SJCRH30 (cell line): Measurements from ENCODE around the gene SLC1A7. TPM values are rescaled to one million over a fixed set of nuclear protein-coding genes. Genes with fewer than 3 reads are reported as not detected.
A peak's percentile ranks its signal among the peaks of the same experiment; 100 is the strongest.

Experiments
- DNase-seq, 2 experiments: peaks; one replicate each; pipeline ENCODE4 v3.0.0-alpha.2; 2015 to 2020
- H3K27ac ChIP-seq: fragments of 250-450 bp; sonication (Bioruptor Pico); 2 replicates; pipeline ENCODE4 v1.5.1; 2020; ENCODE audit warnings: mild to moderate bottlenecking, moderate library complexity
- H3K27me3 ChIP-seq: fragments of 250-450 bp; sonication (Bioruptor Pico); 2 replicates; pipeline ENCODE4 v1.5.1; 2020; ENCODE audit warnings: mild to moderate bottlenecking, moderate library complexity
- H3K36me3 ChIP-seq: fragments of 250-450 bp; sonication (Bioruptor Pico); 2 replicates; pipeline ENCODE4 v1.5.1; 2020; ENCODE audit warnings: mild to moderate bottlenecking, moderate library complexity
- H3K4me1 ChIP-seq: fragments of 250-450 bp; sonication (Bioruptor Pico); 2 replicates; pipeline ENCODE4 v1.5.1; 2020; ENCODE audit warnings: mild to moderate bottlenecking, moderate library complexity
- H3K4me3 ChIP-seq: fragments of 250-450 bp; sonication (Bioruptor Pico); 2 replicates; pipeline ENCODE4 v1.5.1; 2020; ENCODE audit warnings: mild to moderate bottlenecking, moderate library complexity
- H3K9me3 ChIP-seq: fragments of 250-450 bp; sonication (Bioruptor Pico); replicated peaks from 2 replicates; pipeline ENCODE4 v1.5.1; 2020; ENCODE audit warnings: mild to moderate bottlenecking, moderate library complexity
- total RNA-seq: library from RNA; depleted of rRNA; stranded (reverse); fragments of >200 nt; shearing (Covaris generic); gene quantifications from 2 replicates; pipeline ENCODE4 v1.2.3, GENCODE V29; 2014

SLC1A7 gene
- total RNA-seq, 1 experiment from 2014 or later: 0.04 TPM

DNA sequence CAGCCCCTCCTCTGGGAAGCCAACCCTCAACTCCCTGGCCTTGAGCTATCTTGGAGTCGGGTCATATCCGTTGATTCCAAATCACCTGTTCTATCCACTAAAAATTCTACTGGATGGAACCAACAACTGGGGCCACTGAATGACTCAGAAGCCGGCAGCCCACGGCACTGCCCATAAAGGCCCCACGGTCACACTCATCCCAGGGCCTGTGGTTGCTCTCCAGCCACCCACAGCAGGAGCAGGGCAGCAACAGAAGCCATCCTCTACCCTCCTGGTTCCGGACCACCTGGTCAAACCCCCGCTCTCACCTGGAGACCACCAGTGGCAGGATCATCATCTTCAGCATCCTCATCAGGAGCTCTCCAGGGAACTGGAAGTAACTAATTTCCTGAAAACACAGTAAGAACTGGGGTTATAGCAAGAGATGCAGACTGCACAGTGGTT is 8.4 kb downstream of the SLC1A7 start:
- Histone ChIP-seq H3K4me3 (no peak overlapping the region), H3K4me1 (no peaks in the 10 kb centered on the region), H3K27ac (no peak overlapping the region), H3K27me3 (no peaks in the 10 kb centered on the region), H3K36me3 (no peaks in the 10 kb centered on the region), H3K9me3 (peaks cover 8% of the 10 kb centered on the region)
- DNase-seq: no peak

DNA sequence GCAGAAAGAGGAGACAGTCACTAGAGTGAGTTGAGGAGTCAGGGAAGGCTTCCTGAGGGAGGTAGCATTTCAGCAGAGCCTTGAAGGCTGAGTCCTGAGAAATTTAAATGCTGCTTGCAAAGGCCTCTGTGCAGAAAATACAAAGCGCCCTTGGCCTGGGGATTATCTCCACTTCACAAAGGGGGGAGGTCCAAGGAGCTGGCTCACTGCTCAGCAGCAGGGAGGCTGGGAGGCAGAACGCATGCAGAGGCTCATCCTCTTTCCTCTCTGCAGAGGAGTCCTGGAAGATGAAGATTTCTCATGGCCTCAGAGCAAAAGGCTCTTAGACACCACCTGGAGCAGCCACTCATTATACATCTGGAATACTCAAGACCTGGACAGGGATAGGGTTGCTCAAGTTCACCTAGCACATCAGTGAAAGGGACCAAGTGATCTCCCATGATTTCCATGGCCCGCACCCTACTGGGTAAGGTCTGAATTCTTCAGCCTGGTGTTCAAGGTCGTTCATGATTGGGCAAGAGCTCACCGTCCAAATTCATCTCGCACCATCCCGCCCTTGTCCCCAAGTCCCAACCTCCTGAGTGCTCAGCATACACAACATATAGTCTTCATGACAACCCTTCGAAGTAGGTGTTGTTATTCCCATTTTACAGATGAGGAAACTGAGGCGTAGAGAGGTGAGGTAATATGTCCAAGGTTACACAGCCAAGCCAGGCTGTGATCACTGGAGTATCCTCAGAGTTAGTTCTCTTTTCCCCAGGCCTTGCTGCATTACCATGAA is 9.0 kb downstream of the SLC1A7 start:
- DNase-seq: no peak

DNA sequence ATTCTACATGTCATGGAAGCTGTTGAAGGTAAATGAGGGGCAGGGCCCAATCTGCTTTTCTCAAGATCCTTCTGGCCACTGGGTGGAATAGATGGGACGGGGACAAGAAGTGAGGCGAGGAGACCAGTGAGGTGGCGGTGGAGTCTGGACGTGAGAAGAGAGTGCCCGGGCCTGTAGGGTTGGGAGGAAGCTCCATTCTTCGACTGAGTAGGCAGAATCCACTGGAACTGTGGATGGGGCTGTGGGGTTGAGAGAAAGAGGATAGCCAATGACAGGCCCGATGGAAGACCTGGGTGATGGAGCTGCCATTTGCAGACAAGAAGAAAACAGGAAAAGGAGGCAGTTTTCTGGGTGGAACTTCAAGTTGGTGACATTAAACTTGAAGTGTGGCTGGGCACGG is 10.3 kb downstream of the SLC1A7 start:
- H3K36me3 ChIP-seq: no peaks in the 10 kb centered on the region
- no peak overlapping the region for H3K27ac ChIP-seq
- H3K4me1 ChIP-seq: peaks cover 3% of the 10 kb centered on the region; the same call in 1 of the 2 replicates
- no peak for DNase-seq
- H3K9me3 ChIP-seq: no peaks in the 10 kb centered on the region; the same call in 1 of the 2 replicates
- H3K4me3 ChIP-seq: no peak overlapping the region
- no peaks in the 10 kb centered on the region for H3K27me3 ChIP-seq

More for the DNA sequence above, 9.0 kb downstream of the SLC1A7 start:
- H3K4me3 ChIP-seq: no peak overlapping the region
- H3K9me3 ChIP-seq: peaks cover 8% of the 10 kb centered on the region
- no peaks in the 10 kb centered on the region for H3K4me1 ChIP-seq
- no peak overlapping the region for H3K27ac ChIP-seq
- no peaks in the 10 kb centered on the region for H3K36me3 ChIP-seq
- H3K27me3 ChIP-seq: no peaks in the 10 kb centered on the region

DNA sequence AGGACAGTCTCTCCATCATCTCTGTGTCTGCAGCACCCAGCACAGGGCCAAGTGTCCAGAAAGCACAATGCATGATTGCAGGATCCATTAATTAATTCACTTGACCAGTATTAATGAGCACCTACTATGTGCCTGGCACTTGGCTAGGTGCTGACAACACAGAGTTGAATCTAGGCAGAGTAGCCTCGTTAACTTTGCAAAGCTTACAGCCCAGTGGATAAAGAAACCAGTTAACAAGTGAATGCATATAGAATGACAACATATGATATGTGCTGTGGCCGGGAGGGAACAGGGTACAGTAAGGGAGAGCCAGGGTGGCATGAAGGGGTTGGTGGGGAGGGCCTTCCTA is 10.9 kb downstream of the SLC1A7 start:
- Histone ChIP-seq H3K27me3 (no peaks in the 10 kb centered on the region), H3K36me3 (no peaks in the 10 kb centered on the region), H3K27ac (no peak overlapping the region), H3K4me1 (peaks cover 5% of the 10 kb centered on the region; the same call in 1 of the 2 replicates), H3K4me3 (no peak overlapping the region), H3K9me3 (no peaks in the 10 kb centered on the region; the same call in 1 of the 2 replicates)
- no peak for DNase-seq

DNA sequence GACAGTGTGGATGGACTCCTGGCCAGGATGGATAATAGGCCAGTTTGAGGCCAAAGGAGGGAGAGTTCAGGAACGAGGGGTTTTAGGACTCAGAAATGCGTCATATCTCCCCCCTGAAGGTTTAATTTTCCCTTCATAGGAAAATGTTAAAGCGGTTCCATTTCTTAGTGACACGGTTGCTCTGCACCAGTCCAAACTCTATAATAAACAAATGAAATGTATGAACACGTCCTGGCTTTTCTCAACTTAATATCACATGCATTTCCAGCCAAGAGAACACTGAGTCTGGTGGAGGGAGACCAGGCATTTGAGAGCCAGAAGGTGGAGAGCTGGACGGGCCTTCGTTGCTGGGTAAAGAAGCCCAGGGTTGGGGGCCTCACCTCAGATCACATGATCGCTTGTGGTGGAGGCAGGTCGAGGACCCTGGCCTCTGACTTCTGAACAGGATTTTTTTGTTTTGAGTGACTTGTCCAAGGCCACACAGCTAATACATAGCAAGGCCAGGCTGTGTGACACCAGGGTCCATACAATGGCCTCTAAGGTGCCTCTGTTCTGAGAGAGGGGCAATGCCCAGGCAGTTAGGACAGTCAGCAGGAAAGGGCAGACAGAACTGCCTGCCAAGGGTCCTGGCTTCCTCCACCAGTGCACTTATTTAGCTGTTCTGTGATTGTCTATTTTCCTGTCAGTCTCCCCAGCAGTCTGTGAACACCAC is 11.4 kb downstream of the SLC1A7 start:
- Histone ChIP-seq H3K36me3 (no peaks in the 10 kb centered on the region), H3K4me1 (peaks cover 5% of the 10 kb centered on the region; the same call in 1 of the 2 replicates), H3K9me3 (no peaks in the 10 kb centered on the region; the same call in 1 of the 2 replicates), H3K27me3 (no peaks in the 10 kb centered on the region), H3K4me3 (no peak overlapping the region), H3K27ac (no peak overlapping the region)
- no peak for DNase-seq

DNA sequence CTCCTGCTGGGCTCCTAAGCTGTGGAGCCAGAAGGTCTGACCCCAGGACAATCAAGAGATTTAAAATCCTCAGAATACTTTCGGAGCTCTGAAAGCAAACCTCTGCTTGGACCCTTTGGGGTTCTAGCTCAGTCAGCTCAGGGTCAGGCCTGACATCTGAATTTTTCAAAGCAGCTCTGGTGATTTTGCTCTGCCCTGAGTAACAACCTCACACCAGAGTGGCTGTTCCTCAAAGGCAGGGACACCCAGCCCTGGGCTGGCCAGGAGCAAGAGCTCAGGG is 11.9 kb downstream of the SLC1A7 start:
- no peaks in the 10 kb centered on the region; the same call in 1 of the 2 replicates for H3K9me3 ChIP-seq
- H3K27ac ChIP-seq: no peak overlapping the region

DNA sequence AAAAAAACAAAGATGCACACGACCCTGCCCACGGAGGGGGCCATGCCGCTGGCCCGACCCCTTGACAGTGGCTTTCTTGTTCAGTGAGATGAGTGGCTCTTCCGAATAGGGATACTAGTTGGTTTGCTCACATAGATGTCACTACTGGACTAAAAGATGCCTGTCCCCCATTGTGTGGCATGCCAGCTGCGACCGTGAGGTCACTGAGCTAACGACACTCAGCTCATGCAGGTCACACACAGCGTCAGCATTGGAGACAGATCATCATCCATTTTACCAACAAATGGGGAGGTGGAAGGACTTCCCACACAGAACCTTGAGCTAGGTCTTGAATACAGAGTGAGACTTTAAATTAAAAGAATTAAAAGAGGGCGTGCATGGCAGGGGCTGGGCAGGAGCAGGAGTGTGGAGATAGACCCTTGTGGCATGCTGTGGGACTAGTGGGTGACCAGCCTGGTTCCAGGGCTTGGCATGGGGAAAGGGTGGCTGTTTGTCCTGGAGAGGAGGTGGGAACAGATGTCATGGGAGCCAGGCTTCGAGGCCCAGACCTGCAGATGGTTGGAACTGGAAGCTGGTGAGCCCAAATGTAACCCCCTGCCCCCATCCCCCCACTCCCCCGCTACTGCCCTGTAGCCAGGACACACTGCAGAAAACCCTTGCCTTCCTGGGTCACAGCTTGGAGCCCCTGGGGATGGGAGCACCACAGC is 12.4 kb downstream of the SLC1A7 start:
- Histone ChIP-seq H3K27ac (no peak overlapping the region), H3K4me1 (peaks cover 5% of the 10 kb centered on the region; the same call in 1 of the 2 replicates), H3K9me3 (no peaks in the 10 kb centered on the region; the same call in 1 of the 2 replicates), H3K36me3 (no peaks in the 10 kb centered on the region), H3K4me3 (no peak overlapping the region), H3K27me3 (no peaks in the 10 kb centered on the region)
- DNase-seq: no peak

More for the DNA sequence above, 11.9 kb downstream of the SLC1A7 start:
- H3K4me1 ChIP-seq: peaks cover 5% of the 10 kb centered on the region; the same call in 1 of the 2 replicates
- no peak overlapping the region for H3K4me3 ChIP-seq
- DNase-seq: no peak
- H3K27me3 ChIP-seq: no peaks in the 10 kb centered on the region
- H3K36me3 ChIP-seq: no peaks in the 10 kb centered on the region

DNA sequence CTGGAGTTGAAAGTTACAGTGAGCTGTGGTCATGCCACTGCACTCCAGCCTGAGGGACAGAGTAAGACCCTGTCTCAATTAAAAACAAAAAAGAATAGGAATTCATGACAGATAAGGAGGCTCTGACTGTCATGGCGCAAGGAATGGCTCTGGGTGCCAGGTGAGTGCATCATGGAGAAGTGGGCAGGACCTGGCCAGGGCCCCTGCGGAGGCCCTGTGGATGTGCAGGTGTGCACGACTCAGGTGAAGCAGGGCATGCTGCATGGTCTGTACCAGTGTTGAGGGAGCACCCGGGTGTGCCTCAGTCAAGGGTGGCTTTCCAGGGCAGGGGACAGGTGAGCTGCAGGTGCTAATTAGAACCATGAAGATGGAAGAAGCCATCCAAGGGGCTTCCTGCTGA is 14.0 kb downstream of the SLC1A7 start:
- H3K4me1 ChIP-seq: peaks cover 10% of the 10 kb centered on the region; the same call in 1 of the 2 replicates
- no peak overlapping the region for H3K4me3 ChIP-seq
- no peaks in the 10 kb centered on the region for H3K27me3 ChIP-seq
- no peaks in the 10 kb centered on the region for H3K36me3 ChIP-seq
- no peak overlapping the region for H3K27ac ChIP-seq
- no peak for DNase-seq
- no peaks in the 10 kb centered on the region; the same call in 1 of the 2 replicates for H3K9me3 ChIP-seq

DNA sequence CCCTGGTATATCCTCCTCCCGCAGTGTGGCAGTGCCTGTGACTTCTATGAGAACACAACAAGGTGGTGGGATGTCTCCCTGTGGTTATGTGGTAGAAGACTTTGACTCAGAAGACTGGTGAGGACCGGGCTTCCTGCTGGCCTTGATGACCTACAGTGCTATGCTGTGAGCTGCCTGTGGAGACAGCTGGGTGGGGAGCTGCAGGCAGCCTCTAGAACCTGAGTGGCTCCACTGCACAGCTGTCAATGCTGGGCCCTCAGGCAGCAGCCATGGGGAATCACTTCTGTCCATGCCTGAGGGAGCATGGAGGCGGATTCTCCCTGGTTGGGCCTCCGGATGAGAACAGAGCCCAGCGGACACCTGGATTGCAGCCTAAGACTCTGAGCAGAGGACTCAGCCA is 14.9 kb downstream of the SLC1A7 start:
- no peak overlapping the region for H3K27ac ChIP-seq
- no peak overlapping the region for H3K4me3 ChIP-seq
- peak; percentile 71 to 77 for DNase-seq
- no peaks in the 10 kb centered on the region for H3K36me3 ChIP-seq
- peaks cover 18% of the 10 kb centered on the region for H3K4me1 ChIP-seq
- H3K27me3 ChIP-seq: no peaks in the 10 kb centered on the region
- H3K9me3 ChIP-seq: no peaks in the 10 kb centered on the region; the same call in 1 of the 2 replicates

DNA sequence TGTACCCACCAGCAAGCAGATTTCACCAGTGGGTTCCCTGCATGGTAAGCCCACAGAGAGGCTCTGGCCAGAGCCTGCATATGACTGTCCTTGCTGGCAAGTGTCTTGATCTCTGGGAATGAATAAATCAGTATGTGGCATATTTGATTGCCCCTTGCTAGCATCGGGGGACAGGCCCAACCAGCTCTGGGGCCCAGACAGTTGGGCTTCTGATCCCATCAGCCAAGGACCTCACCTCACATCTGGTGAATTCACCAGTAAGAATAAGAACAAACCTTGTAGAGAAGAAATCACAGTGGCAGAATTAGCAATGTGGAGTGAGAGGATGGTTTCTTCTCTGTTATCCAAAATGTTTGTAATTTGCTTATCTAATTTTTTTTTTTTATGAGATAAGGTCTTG is 15.9 kb downstream of the SLC1A7 start:
- Histone ChIP-seq H3K36me3 (no peaks in the 10 kb centered on the region), H3K27me3 (no peaks in the 10 kb centered on the region), H3K4me3 (no peak overlapping the region), H3K4me1 (peaks cover 29% of the 10 kb centered on the region), H3K9me3 (no peaks in the 10 kb centered on the region; the same call in 1 of the 2 replicates), H3K27ac (no peak overlapping the region)
- DNase-seq: no peak

DNA sequence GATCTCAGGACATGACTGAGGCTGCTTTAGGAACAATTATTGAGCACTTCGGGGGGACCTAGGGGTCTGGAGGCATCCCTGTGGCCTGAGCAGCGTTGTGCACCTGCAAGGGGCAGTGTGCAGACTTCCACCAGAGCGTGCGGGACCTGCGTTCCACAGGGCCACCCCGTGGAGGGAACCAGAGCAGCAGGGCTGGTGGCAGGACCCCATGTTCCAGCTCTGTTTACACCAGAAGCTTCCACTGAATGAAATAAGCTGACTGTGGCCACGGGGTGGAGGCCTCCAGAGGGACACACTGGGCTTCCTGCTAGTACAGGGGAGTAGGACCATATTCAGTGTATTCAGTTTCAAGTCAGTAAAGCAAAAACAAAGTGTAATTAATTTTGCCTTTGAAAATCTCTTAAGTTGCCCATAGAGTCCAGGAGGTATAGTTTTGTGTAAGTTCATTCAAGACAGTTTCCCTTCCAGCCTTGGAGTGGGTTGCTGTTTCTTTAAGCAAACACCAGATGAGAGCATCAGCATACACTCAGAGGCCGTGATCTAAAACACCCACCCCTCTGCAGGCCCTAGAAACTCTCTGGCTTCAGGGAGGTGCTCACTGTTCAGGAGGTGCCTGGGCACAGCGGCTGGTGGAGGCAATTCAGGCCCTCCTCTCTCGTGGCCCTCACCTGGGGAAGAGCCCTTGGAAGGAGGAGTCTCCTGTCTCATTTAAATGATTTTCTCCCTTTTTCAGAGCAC is 16.6 kb downstream of the SLC1A7 start:
- peaks cover 36% of the 10 kb centered on the region for H3K4me1 ChIP-seq
- H3K27me3 ChIP-seq: no peaks in the 10 kb centered on the region
- no peaks in the 10 kb centered on the region for H3K36me3 ChIP-seq
- no peak overlapping the region for H3K27ac ChIP-seq
- no peaks in the 10 kb centered on the region; the same call in 1 of the 2 replicates for H3K9me3 ChIP-seq
- H3K4me3 ChIP-seq: no peak overlapping the region
- no peak for DNase-seq

DNA sequence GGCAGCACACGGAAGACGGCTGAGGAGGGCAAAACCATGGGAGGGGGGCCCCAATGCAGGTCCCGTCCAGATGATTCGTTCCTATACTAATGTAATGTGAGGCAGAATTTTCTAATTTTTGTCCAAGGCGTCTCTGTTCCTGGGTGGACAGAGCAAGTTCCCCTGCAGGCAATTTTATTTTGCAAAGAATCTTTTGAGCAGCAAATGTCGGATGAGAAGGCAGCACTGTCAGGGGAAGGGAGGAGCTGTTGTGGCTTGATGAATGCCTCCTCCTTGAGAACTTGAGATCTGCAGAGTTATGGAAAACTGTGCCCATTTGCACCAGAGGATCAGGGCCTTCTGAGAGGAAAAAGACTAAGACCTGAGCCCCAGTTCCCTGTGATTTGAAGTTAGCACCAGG is 17.3 kb downstream of the SLC1A7 start:
- Histone ChIP-seq H3K4me3 (no peak overlapping the region), H3K4me1 (peaks cover 39% of the 10 kb centered on the region), H3K27ac (no peak overlapping the region), H3K36me3 (no peaks in the 10 kb centered on the region), H3K9me3 (no peaks in the 10 kb centered on the region; the same call in 1 of the 2 replicates), H3K27me3 (no peaks in the 10 kb centered on the region)
- DNase-seq: no peak

DNA sequence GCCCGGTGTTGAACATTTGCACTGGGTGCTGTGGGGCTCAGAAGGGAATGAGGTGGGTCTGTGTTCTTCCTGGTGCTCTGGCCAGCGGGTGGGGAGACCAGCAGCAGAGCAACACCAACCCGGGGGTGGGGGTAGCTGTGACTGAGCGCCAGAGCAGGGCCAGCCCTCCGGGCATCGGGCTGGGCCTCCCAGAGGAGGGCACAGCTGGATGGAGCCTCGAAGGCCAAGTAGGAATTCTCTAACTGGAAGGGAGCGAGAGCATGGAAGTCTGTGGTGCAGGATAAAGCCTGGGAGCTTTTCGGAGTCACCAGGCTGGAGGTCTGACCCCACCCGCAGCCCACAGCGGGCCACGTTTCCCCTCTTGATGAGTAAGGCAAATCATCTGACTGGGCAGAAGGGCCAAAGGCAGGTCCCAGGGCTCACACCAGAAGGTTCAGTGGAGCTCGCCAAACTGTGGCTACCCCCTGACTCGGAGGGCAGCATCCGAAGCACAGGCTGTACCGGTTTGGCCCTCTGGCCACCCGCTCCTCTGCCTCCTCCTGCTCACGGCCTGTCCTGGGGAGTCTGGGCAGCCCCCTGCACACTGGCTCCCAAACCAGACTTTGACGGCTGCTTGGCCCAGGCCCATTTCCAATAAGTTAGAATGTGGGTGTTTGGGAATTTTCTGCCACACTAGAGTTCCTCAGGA is 18.8 kb downstream of the SLC1A7 start:
- peaks cover 39% of the 10 kb centered on the region for H3K4me1 ChIP-seq
- H3K9me3 ChIP-seq: no peaks in the 10 kb centered on the region; the same call in 1 of the 2 replicates
- peak overlapping the region; percentile 87 for H3K27ac ChIP-seq
- H3K27me3 ChIP-seq: no peaks in the 10 kb centered on the region
- no peaks in the 10 kb centered on the region for H3K36me3 ChIP-seq
- H3K4me3 ChIP-seq: no peak overlapping the region
- DNase-seq: no peak

DNA sequence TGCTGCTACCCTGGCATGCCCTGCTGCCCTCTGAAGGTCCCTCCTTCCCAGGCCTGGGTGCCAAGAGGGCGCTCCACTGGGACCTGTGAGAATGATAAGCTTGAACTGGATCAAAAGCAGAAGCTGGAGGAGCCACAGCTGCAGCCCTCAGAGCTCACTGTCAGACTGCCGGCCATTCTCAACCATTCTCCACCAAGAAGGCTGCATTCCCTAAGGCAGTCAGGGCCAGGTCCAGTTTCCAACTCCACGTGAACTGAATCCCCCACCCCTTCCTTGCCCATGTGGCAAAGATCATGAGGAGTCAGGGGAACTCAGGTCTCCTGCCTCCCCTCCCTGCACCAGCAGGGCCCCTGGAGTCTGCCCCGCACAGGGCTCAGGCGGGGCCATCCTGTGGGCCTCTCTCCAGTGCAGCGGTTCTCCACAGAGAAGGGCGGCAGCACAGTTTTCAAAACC is 19.5 kb downstream of the SLC1A7 start:
- no peaks in the 10 kb centered on the region for H3K36me3 ChIP-seq
- no peak for DNase-seq
- no peaks in the 10 kb centered on the region; the same call in 1 of the 2 replicates for H3K9me3 ChIP-seq
- peaks cover 39% of the 10 kb centered on the region for H3K4me1 ChIP-seq
- H3K27me3 ChIP-seq: no peaks in the 10 kb centered on the region
- H3K4me3 ChIP-seq: no peak overlapping the region
- H3K27ac ChIP-seq: peak overlapping the region; percentile 87
